Measurements from ENCODE around the gene SLC38A3.
"Not testable (repeated sequence)": the region's sequence is repeated elsewhere in the genome, so short reads cannot be mapped to it uniquely, and the experiment has no call there.

Gene SLC38A3

GRCh38 chr3:50241713-50242380 is 36.8 kb downstream of the SLC38A3 start:
- no peak overlapping the region for H3K4me3 ChIP-seq (ENCODE audit: control insufficient read depth, low read depth, low read length)
- no peak for DNase-seq (ENCODE audit: low read depth)
- TF ChIP-seq, protein P1, sequence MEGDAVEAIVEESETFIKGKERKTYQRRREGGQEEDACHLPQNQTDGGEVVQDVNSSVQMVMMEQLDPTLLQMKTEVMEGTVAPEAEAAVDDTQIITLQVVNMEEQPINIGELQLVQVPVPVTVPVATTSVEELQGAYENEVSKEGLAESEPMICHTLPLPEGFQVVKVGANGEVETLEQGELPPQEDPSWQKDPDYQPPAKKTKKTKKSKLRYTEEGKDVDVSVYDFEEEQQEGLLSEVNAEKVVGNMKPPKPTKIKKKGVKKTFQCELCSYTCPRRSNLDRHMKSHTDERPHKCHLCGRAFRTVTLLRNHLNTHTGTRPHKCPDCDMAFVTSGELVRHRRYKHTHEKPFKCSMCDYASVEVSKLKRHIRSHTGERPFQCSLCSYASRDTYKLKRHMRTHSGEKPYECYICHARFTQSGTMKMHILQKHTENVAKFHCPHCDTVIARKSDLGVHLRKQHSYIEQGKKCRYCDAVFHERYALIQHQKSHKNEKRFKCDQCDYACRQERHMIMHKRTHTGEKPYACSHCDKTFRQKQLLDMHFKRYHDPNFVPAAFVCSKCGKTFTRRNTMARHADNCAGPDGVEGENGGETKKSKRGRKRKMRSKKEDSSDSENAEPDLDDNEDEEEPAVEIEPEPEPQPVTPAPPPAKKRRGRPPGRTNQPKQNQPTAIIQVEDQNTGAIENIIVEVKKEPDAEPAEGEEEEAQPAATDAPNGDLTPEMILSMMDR (conservative IDR thresholded peaks at IDR 0.05; ENCODE audit: control insufficient read depth, insufficient read depth, low read depth, low read length) = no peak

DNA sequence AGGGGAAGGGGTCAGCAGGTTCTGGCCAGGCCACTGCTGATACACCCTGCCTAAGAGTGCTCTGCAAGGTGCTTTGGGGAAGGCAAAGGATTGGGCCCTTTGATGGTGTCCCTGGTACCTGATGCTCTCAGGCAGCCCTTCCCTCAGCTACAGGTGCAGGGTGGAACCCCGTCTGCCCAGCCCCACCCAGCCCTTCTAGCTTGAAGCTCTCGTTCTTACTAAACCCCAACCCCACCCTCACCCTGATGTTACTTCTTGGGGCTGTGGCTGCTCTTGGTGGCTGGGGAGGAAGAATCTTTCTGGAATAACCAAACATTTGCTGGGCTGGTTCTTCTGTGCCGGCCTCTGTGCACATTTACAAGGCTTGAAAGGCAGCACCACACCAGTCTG is 37.3 kb downstream of the SLC38A3 start:
- no peak overlapping the region for H3K4me3 ChIP-seq (ENCODE audit: control insufficient read depth, low read depth, low read length)
- no peak for DNase-seq (ENCODE audit: low read depth)
- TF ChIP-seq, protein P1 (conservative IDR thresholded peaks at IDR 0.05; ENCODE audit: control insufficient read depth, insufficient read depth, low read depth, low read length) = no peak

DNA sequence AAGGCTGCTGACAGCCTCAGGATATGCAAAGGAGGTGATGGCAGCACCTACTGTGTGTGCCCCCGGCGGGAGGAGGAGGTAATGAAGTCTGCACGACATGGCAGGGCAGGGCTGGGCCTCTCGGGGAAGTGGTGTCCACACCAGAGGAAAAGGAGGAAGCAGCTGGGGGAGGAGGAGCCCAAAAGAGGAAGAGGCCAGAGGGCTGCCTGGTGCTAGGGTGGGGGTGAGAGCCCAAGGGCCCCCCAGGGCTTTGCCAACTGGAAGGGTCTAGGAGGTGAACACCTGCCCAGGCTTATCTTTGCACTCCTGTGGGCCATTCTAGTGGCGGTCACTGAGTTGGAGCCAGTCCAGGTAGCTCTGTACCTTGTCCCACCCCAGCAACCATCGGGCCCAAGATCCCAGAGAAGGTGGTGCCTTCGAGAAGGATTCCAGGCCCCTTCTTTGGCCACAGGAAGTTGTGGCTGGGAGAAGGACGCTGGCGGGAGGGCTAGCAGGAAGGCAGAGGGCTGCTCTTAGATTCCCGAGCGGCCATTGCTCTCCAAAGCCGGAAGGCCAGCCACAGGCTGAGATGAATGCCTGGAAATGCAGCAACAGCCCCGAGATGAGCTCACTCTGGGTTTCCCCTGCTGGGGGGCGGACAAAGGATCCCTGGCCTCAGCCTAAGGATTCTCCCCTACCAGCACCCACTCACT is 37.9 kb downstream of the SLC38A3 start:
- no peak overlapping the region for H3K4me3 ChIP-seq (ENCODE audit: control insufficient read depth, low read depth, low read length)
- TF ChIP-seq, protein P1 (conservative IDR thresholded peaks at IDR 0.05; ENCODE audit: control insufficient read depth, insufficient read depth, low read depth, low read length) = no peak
- peak; percentile 58 for DNase-seq (ENCODE audit: low read depth)

GRCh38 chr3:50243543-50243895 is 38.4 kb downstream of the SLC38A3 start:
- DNase-seq (ENCODE audit: low read depth) = no peak
- TF ChIP-seq, protein P1 (conservative IDR thresholded peaks at IDR 0.05; ENCODE audit: control insufficient read depth, insufficient read depth, low read depth, low read length) = no peak
- no peak overlapping the region for H3K4me3 ChIP-seq (ENCODE audit: control insufficient read depth, low read depth, low read length)

DNA sequence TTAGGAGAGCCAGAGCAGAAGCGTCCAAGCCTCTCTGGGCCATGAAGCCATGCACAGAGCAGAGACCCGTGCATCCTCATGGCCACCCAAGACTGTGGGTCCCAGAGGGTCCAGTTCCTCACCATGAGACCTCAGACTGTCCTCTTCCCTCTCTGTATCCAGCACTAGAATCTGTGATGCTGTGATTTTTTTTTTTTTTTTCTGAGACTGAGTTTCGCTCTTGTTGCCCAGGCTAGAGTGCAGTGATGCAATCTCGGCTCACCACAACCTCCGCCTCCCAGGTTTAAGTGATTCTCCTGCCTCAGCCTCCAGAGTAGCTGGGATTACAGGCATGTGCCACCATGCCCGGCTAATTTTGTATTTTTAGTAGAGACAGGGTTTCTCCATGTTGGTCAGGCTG is 39.7 kb downstream of the SLC38A3 start:
- not testable (repeated sequence) for DNase-seq (ENCODE audit: low read depth); H3K4me3 ChIP-seq (ENCODE audit: control insufficient read depth, low read depth, low read length)

- TF ChIP-seq, protein P1 (conservative IDR thresholded peaks at IDR 0.05; ENCODE audit: control insufficient read depth, insufficient read depth, low read depth, low read length) = no peak
- H3K4me3 ChIP-seq (ENCODE audit: control insufficient read depth, low read depth, low read length) = no peak overlapping the region
- DNase-seq (ENCODE audit: low read depth) = no peak
Measured at GRCh38 chr3:50245251-50245745, 40.2 kb downstream of the SLC38A3 start.

GRCh38 chr3:50245831-50246516 is 40.9 kb downstream of the SLC38A3 start:
- H3K4me3 ChIP-seq (ENCODE audit: control insufficient read depth, low read depth, low read length) = peak overlapping the region; percentile 32
- TF ChIP-seq, protein P1 (conservative IDR thresholded peaks at IDR 0.05; ENCODE audit: control insufficient read depth, insufficient read depth, low read depth, low read length) = peak; percentile 91
- DNase-seq (ENCODE audit: low read depth) = peak; percentile 85
